HepG2 (cell line): Measurements from ENCODE around the gene YWHAQ.

ENCODE experiments used
- EP300 ChIP-seq, 3 experiments: sonication (generic) in 1 of 3; formaldehyde crosslinking in 1 of 3; IDR thresholded peaks; 2 replicates each; pipeline versions ENCODE4 v1.5.1 to v1.6.1; 2011 to 2020; ENCODE audit warnings: low read depth in 2 of 3, low read length in 2 of 3, borderline replicate concordance in 1 of 3, improper control_type of control experiment in 1 of 3, mild to moderate bottlenecking in 1 of 3, missing genetic modification reagents in 1 of 3, moderate library complexity in 1 of 3
- IRX3 ChIP-seq: sonication (generic); formaldehyde crosslinking; IDR thresholded peaks from 2 replicates; pipeline ENCODE4 v1.8.1; 2023; ENCODE audit warnings: mild to moderate bottlenecking, low read depth, missing genetic modification reagents, borderline replicate concordance
- POLR2A ChIP-seq, 2 experiments: IDR thresholded peaks; 2 replicates each; pipeline ENCODE4 v1.6.1; 2011; ENCODE audit warnings: low read depth in 2 of 2, low read length in 2 of 2, mild to moderate bottlenecking in 1 of 2, moderate library complexity in 1 of 2; ENCODE audit not compliant: insufficient read depth in 1 of 2
- POLR2AphosphoS5 ChIP-seq: IDR thresholded peaks from 2 replicates; pipeline ENCODE4 v1.6.1; 2012; ENCODE audit warnings: low read depth, low read length
- SMAD9 ChIP-seq: sonication (generic); formaldehyde crosslinking; IDR thresholded peaks from 2 replicates; pipeline ENCODE4 v1.5.1; 2020; ENCODE audit warnings: mild to moderate bottlenecking, missing genetic modification reagents
- ZBTB7A ChIP-seq: sonication (generic); formaldehyde crosslinking; IDR thresholded peaks from 2 replicates; pipeline ENCODE4 v1.8.0; 2022; ENCODE audit warnings: mild to moderate bottlenecking, missing genetic modification reagents

DNA sequence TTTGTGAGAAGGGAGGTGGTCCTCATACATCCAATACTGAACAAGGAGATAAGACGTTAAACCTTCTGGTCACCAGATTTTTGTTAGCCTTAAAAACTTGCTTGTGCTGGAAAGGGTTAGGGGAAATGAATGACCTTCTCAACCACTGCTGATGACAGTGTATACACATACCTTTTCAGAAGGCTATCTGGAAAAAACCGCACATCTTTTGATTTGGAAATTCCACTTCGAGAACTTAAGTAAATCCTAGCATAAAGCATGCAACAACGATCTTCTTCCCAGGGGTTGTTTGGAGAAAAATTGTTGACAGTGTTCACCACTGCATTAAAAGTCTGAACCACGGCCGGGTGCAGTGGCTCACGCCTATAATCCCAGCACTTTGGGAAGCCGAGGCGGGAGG is 7.6 kb downstream of the YWHAQ start:
- TF ChIP-seq ZBTB7A (CRISPR knock-in tag) (no peak), IRX3 (CRISPR knock-in tag) (no peak), POLR2A (IDR thresholded peaks at IDR 0.05; ENCODE audit: insufficient read depth in 1 of 2, low read depth in 2 of 2, low read length in 2 of 2) (no peak), POLR2AphosphoS5 (no peak), SMAD9 (CRISPR knock-in tag) (no peak), EP300 (IDR thresholded peaks at IDR 0.05; ENCODE audit: low read depth in 2 of 2, low read length in 2 of 2) (no peak), EP300 (CRISPR knock-in tag; IDR thresholded peaks at IDR 0.05; ENCODE audit: borderline replicate concordance) (no peak)
